ENCODE data around the gene ABL1.

DNA sequence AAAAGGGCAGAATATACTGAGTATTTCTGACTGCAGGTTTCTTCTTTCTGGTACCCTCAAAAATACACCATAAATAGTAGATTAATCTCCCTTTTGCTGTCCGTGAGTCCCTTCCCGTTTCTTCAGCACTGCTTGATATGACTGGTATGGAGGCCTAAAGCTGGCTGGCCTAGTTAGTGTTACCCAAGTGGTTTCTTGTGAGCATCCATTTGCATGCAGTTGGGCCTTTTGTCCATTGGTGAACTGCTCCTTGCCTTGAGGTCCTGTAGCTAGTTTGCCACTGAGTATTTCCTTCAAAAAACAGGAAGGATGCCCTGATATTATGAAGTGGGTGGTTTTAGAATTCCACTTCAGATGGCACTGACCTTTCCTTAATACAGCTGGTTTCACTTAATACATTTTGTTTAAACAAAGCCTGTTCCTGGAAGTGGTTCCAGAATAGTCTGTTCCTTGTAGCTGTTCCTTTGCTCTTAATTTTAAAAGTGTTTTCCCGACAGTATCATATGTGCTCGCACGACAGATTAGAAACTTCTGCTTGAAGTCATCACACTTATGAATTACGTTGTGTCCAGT is 40.0 kb upstream of the ABL1 start:
- no peak for TF ChIP-seq TARDBP (IDR thresholded peaks at IDR 0.05)
- TF ChIP-seq FOXA1 (IDR thresholded peaks at IDR 0.05) = no peak
- TF ChIP-seq L3MBTL2 (conservative IDR thresholded peaks at IDR 0.05) = no peak
- no peak for TF ChIP-seq PKNOX1 (IDR thresholded peaks at IDR 0.05)
- TF ChIP-seq ELF4 (IDR thresholded peaks at IDR 0.05) = no peak
